ENCODE measurements around the gene PSMA8.
"Not testable (repeated sequence)": the region's sequence is repeated elsewhere in the genome, so short reads cannot be mapped to it uniquely, and the experiment has no call there.

DNA sequence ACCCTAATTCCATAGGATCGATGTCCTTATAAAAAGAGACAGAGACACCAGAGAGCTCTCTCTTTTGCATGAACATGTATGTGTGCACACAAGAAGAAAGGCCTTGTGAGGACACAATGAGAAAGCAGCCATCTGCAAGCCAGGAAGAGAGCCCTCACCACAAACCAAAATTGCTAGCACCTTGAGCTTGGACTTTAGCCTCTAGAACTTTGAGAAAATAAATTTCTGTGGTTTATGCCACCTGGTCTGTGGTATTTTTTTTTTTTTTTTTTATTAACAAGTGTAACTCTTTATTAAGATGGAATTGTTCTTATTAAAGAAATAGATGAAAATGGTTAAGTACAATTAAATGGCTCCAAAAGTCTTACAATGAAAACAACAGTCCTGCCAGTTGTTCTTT lies 33.9 kb downstream of the PSMA8 start:
- TF ChIP-seq, protein P1, sequence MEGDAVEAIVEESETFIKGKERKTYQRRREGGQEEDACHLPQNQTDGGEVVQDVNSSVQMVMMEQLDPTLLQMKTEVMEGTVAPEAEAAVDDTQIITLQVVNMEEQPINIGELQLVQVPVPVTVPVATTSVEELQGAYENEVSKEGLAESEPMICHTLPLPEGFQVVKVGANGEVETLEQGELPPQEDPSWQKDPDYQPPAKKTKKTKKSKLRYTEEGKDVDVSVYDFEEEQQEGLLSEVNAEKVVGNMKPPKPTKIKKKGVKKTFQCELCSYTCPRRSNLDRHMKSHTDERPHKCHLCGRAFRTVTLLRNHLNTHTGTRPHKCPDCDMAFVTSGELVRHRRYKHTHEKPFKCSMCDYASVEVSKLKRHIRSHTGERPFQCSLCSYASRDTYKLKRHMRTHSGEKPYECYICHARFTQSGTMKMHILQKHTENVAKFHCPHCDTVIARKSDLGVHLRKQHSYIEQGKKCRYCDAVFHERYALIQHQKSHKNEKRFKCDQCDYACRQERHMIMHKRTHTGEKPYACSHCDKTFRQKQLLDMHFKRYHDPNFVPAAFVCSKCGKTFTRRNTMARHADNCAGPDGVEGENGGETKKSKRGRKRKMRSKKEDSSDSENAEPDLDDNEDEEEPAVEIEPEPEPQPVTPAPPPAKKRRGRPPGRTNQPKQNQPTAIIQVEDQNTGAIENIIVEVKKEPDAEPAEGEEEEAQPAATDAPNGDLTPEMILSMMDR (IDR thresholded peaks at IDR 0.05), result not testable (repeated sequence)
- not testable (repeated sequence) for TF ChIP-seq POLR2A (IDR thresholded peaks at IDR 0.05)
